ENCODE results near the gene ZNF689. TPM values are rescaled to one million over a fixed set of nuclear protein-coding genes. Genes with fewer than 3 reads are reported as not detected.

ZNF689 gene
- total RNA-seq, 6 donors from 2014 or later: 3.1 to 10.9 (median 8.9) TPM

GRCh38 chr16:30652718-30653117, 42.5 kb upstream of the ZNF689 start:
- no peak overlapping the region for H3K4me3 ChIP-seq
- TF ChIP-seq CTCF (IDR thresholded peaks at IDR 0.05) (no peak), POLR2A (IDR thresholded peaks at IDR 0.05) (no peak), POLR2AphosphoS5 (IDR thresholded peaks at IDR 0.05) (no peak), EP300 (IDR thresholded peaks at IDR 0.05) (no peak)
- WGBS, 2 donors: 91 to 93% methylated on average over 18 of the region's 18 CpGs
- H3K36me3 ChIP-seq: peaks cover 29 to 47% (median 37%) of the 10 kb centered on the region in 4 donors
- peak in 1 of 2 donors; percentile 66 for DNase-seq
- ATAC-seq (ENCODE audit: low FRiP score in 2 of 2): no peak
- H3K9me3 ChIP-seq: no peaks in the 10 kb centered on the region
- H3K4me1 ChIP-seq: peaks cover 20 to 34% (median 27%) of the 10 kb centered on the region in 4 donors
- H3K27ac ChIP-seq: peak overlapping the region in 1 of 4 donors; percentile 94
- H3K27me3 ChIP-seq: no peaks in the 10 kb centered on the region

DNA sequence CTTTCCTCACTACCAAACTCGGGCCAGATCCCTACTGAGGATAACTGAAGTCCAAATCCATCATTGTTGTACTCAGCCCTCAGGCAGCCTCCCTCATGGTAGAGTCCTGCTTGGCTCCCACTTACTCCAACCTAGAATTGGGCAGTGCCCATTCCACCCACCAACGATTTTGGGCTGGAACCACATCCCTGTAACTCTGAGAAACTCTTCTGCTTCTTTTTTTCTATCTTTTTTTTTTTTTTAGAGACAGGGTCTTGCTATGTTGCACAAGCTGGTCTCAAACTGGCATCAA, 41.8 kb upstream of the ZNF689 start:
- TF ChIP-seq POLR2A (IDR thresholded peaks at IDR 0.05) (no peak), CTCF (IDR thresholded peaks at IDR 0.05) (no peak), POLR2AphosphoS5 (IDR thresholded peaks at IDR 0.05) (no peak), EP300 (IDR thresholded peaks at IDR 0.05) (no peak)
- DNase-seq: no peak
- Histone ChIP-seq H3K4me1 (peaks cover 14 to 27% (median 21%) of the 10 kb centered on the region in 4 donors), H3K27me3 (no peaks in the 10 kb centered on the region), H3K4me3 (peak overlapping the region; percentile 64 to 89 (median 82)), H3K27ac (peak overlapping the region; percentile 92 to 97 (median 96)), H3K9me3 (no peaks in the 10 kb centered on the region), H3K36me3 (peaks cover 29 to 47% (median 37%) of the 10 kb centered on the region in 4 donors)
- WGBS, 2 donors: 21 to 22% methylated on average over 2 of the region's 2 CpGs
- ATAC-seq (ENCODE audit: low FRiP score in 2 of 2): no peak

GRCh38 chr16:30651124-30652004, 41.2 kb upstream of the ZNF689 start:
- H3K27me3 ChIP-seq: no peaks in the 10 kb centered on the region
- H3K27ac ChIP-seq: peak overlapping the region; percentile 92 to 97 (median 96)
- H3K4me1 ChIP-seq: peaks cover 12 to 23% (median 16%) of the 10 kb centered on the region in 4 donors
- 0% methylated on average over 15 to 37 of the region's 71 CpGs for WGBS, 2 donors
- H3K9me3 ChIP-seq: no peaks in the 10 kb centered on the region
- H3K4me3 ChIP-seq: peak overlapping the region; percentile 64 to 89 (median 82)
- ATAC-seq (ENCODE audit: low FRiP score in 2 of 2) (peak; percentile 85 to 87), DNase-seq (peak; percentile 80 to 94)
- peaks cover 29 to 42% (median 36%) of the 10 kb centered on the region in 4 donors for H3K36me3 ChIP-seq
- no peak for TF ChIP-seq POLR2AphosphoS5 (IDR thresholded peaks at IDR 0.05)
- peak; percentile 66 to 88 (median 78) for TF ChIP-seq CTCF (IDR thresholded peaks at IDR 0.05)
- peak in 2 of 4 donors; percentile 9 to 31 for TF ChIP-seq POLR2A (IDR thresholded peaks at IDR 0.05)

- Histone ChIP-seq H3K9me3 (no peaks in the 10 kb centered on the region), H3K36me3 (peaks cover 23 to 34% (median 28%) of the 10 kb centered on the region in 4 donors), H3K27me3 (no peaks in the 10 kb centered on the region), H3K4me3 (peak within 1 kb of the TSS; percentile 64 to 89 (median 82)), H3K4me1 (peaks cover 12 to 23% (median 16%) of the 10 kb centered on the region in 4 donors), H3K27ac (peak within 1 kb of the TSS; percentile 92 to 97 (median 96))
- peak; percentile 78 to 92 for TF ChIP-seq POLR2AphosphoS5 (IDR thresholded peaks at IDR 0.05)
- peak in 5 of 6 experiments; percentile 42 to 91 (median 85) for TF ChIP-seq CTCF (IDR thresholded peaks at IDR 0.05)
- no peak for TF ChIP-seq EP300 (IDR thresholded peaks at IDR 0.05)
- peak in 1 of 4 donors; percentile 63 for TF ChIP-seq POLR2A (IDR thresholded peaks at IDR 0.05)
- DNase-seq: peak; percentile 94 to 99
- ATAC-seq (ENCODE audit: low FRiP score in 2 of 2): peak; percentile 93 to 96
- WGBS, 2 donors: 0 to 2% methylated on average over 49 to 52 of the region's 53 CpGs
Measured at GRCh38 chr16:30650369-30651123, 40.4 kb upstream of the ZNF689 start, which contains the start of gene PRR14. Gene PRR14, plus strand, starts transcription at chr16:30650960. Its CDS starts 686 bp downstream, at chr16:30651646.
